ENCODE measurements around the gene NXPH2.

NXPH2 gene

GRCh38 chr2:138633049-138633448, 147.1 kb downstream of the NXPH2 start:
- no peak for DNase-seq (ENCODE audit: low read depth)

- no peak for DNase-seq (ENCODE audit: low read depth)
Observed at GRCh38 chr2:138632066-138632620, 148.0 kb downstream of the NXPH2 start.

- no peak for DNase-seq (ENCODE audit: low read depth)
Observed at GRCh38 chr2:138630164-138630563, 150.0 kb downstream of the NXPH2 start.

GRCh38 chr2:138626148-138626547, 154.0 kb downstream of the NXPH2 start:
- no peak for DNase-seq (ENCODE audit: low read depth)

- DNase-seq (ENCODE audit: low read depth) = no peak
Observed at GRCh38 chr2:138622613-138623012, 157.6 kb downstream of the NXPH2 start.

GRCh38 chr2:138621139-138621538, 159.1 kb downstream of the NXPH2 start:
- DNase-seq (ENCODE audit: low read depth) = no peak

- DNase-seq (ENCODE audit: low read depth) = no peak
Observed at GRCh38 chr2:138620431-138620830, 159.8 kb downstream of the NXPH2 start.

All from stimulated activated CD4-positive, alpha-beta T cell treated with anti-CD3 and anti-CD28 coated beads, Interleukin-2, amount 100 ng/mL, for 4 hours (primary cell).